GM12874 (cell line): ENCODE data around the gene GNL3L.

ENCODE experiments used
- CTCF ChIP-seq: IDR thresholded peaks from 2 replicates; pipeline ENCODE4 v1.5.1; 2011; ENCODE audit warnings: low read depth, mild to moderate bottlenecking, control low read depth, low read length, moderate library complexity; ENCODE audit not compliant: insufficient read depth

The GNL3L gene

DNA sequence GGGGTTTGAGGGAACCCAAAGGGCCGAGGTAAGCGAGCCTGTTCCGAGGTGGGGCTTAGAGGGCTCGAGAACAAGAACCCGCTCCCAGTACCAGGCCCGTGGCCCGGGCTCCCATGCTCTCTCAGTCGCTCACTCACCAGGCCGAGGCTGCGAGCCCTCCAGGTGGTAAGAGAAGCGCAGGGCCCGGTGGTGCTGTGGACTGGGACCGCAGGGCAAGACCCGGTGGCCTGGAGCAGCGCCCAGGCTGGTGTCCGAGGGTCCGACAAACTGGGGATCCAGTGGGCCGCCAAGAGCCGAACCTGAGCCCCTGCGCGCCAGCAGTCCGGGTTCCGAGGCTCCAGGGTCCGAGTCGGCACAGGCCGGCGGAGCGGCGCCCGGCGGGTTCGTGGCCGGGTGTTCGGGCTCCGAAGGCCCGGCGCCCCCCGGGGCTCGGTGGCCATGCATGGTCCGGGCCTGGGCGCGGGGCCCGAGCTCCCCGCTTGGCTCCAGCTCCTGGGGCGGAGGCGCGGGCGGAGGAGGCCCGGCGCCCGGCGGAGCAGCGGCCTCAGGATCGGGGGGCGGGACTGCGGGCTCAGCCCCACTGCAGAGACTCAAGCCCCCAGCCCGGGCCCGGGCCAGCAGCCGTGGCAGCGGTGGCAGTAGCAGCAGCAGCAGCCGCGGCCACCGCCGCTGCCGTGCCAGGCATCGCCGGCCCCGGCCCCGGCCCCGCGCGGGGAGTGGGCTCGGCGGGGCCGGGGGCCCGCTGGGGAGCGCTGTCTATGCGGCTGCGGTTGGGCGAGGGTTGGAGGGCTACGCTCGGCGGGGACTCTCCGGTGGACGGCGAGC lies 34.8 kb upstream of the GNL3L start:
- TF ChIP-seq CTCF = no peak

DNA sequence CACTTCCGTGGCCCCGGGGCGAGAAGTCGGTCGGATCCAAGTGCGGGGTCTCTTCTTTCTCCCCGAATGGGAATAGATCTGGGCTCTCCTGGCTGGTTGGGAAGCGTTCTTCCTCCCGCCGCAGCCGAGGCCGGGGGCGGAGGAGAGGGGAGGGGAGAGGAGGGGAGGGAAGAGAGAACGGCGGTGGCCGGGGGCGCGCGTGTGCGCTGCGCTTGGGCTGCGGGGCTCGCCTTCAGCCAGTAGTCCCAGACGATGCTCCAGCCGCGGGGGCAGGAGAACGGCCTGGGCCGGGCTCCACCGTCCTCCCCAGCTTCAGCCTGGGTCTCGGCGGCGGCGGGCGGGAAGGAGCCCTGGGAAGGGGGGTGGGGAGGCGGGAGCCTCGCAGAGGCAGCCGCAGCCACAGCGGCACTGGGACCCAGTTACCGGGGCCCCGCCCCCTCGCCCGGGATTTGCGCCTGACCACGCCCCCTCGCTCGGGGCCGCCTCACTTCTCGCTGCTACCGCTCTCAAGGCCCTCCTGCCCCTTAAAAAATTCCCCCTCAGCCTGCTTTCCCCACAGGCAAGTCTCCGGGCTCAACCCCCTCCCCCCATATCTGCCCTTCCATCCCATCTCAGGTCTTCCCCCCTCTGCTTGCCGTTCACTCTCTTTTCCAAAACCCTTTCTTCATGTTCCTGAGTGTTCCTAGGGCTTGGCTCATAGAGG lies 34.1 kb upstream of the GNL3L start, which contains the start of gene FGD1:
Gene FGD1 (minus strand): TSS at position 421 of the 703 bp plus-strand sequence. CDS start 802 bp downstream, outside the sequence.
- TF ChIP-seq CTCF = no peak

DNA sequence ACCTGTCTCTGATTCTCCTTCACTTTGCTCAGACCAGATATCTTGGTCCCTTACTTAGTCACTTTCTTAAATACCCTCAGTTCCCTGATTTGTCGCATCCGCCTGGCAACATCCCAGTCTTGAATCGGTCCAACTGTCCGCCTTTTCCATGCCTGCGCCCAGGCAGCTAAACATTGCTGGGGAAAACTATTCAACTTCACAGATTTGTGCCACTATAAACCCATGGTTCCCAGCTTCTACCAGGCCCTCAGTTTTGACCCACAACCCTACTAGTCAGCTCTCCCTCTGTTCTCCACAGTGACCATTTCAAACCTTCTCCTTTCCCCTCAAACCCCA lies 33.5 kb upstream of the GNL3L start:
- TF ChIP-seq CTCF = no peak

- TF ChIP-seq CTCF = no peak
These were observed 33.1 kb upstream of the GNL3L start for GRCh38 chrX:54496936-54497335.

DNA sequence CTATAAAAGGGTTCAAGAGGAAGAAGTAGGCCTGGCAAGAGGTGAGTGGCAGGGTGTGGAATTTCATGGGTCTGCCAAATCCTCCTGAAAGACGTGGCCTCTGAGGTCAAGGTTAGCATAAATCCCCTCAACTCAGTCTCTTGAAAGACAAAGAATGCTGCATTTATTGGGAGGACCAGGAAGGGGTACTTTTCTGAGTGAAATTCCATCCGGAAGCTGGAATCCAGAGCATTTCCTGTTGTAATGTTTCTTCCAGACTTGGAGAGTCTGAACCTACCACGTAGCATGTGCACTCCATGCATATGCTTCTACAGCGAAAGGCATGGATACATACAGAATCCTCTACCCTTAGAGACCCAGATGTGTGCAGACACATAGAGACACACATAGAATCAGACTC lies 20.6 kb upstream of the GNL3L start:
- TF ChIP-seq CTCF = no peak

GRCh38 chrX:54529151-54529550 lies 868 bp upstream of the GNL3L start:
- TF ChIP-seq CTCF = no peak

- no peak for TF ChIP-seq CTCF
These were observed 410 bp downstream of the GNL3L start for GRCh38 chrX:54530357-54530900.
